Progenitor cell of endocrine pancreas (in vitro differentiated cells): Measurements from ENCODE around the gene STK24. TPM values are rescaled to one million over a fixed set of nuclear protein-coding genes. Genes with fewer than 3 reads are reported as not detected.

Experiments used
- DNase-seq: peaks from one replicate; pipeline ENCODE4 v3.0.0; 2021; ENCODE audit warnings: low spot score; ENCODE audit not compliant: unreplicated experiment
- H3K27ac Mint-ChIP-seq: 2 replicates; pipeline ENCODE4 v1.8.0; 2021; ENCODE audit warnings: mild to moderate bottlenecking, moderate library complexity, mixed read lengths
- H3K27me3 Mint-ChIP-seq: 2 replicates; pipeline ENCODE4 v1.8.0; 2021; ENCODE audit warnings: mixed read lengths
- H3K36me3 Mint-ChIP-seq: 2 replicates; pipeline ENCODE4 v1.8.0; 2022; ENCODE audit warnings: mixed read lengths; ENCODE audit not compliant: insufficient read depth
- H3K4me1 Mint-ChIP-seq: 2 replicates; pipeline ENCODE4 v1.8.0; 2021; ENCODE audit warnings: low read depth, mixed read lengths
- H3K4me3 Mint-ChIP-seq: 2 replicates; pipeline ENCODE4 v1.8.0; 2021; ENCODE audit warnings: low read depth, mild to moderate bottlenecking, moderate library complexity, mixed read lengths
- H3K9me3 Mint-ChIP-seq: 2 replicates; pipeline ENCODE4 v1.8.0; 2021; ENCODE audit warnings: low read depth, mixed read lengths
- CTCF ChIP-seq: fragments of 200-600 bp; sonication (generic); IDR thresholded peaks from one replicate; pipeline ENCODE4 v1.5.0; 2021; ENCODE audit warnings: antibody characterized with exemption, mild to moderate bottlenecking; ENCODE audit not compliant: unreplicated experiment
- total RNA-seq: library from RNA; stranded (reverse); gene quantifications from 2 replicates; pipeline ENCODE4 v1.2.1, GENCODE V29; 2021

STK24 gene
- total RNA-seq, 1 donor from 2014 or later, result 113 TPM

GRCh38 chr13:98439896-98440295 lies 137.0 kb downstream of the STK24 start:
- H3K9me3 Mint-ChIP-seq, result no peaks in the 10 kb centered on the region
- DNase-seq, result no peak
- no peak overlapping the region for H3K4me3 Mint-ChIP-seq
- TF ChIP-seq CTCF, result no peak
- peaks cover 28% of the 10 kb centered on the region for H3K36me3 Mint-ChIP-seq
- H3K4me1 Mint-ChIP-seq, result no peaks in the 10 kb centered on the region
- no peaks in the 10 kb centered on the region for H3K27me3 Mint-ChIP-seq
- no peak overlapping the region for H3K27ac Mint-ChIP-seq

GRCh38 chr13:98439126-98439828 lies 137.6 kb downstream of the STK24 start:
- Mint-ChIP-seq H3K4me1 (no peaks in the 10 kb centered on the region), H3K9me3 (no peaks in the 10 kb centered on the region), H3K27me3 (no peaks in the 10 kb centered on the region), H3K36me3 (peaks cover 28% of the 10 kb centered on the region), H3K4me3 (no peak overlapping the region), H3K27ac (no peak overlapping the region)
- TF ChIP-seq CTCF, result no peak
- no peak for DNase-seq

- no peak overlapping the region for H3K4me3 Mint-ChIP-seq
- no peaks in the 10 kb centered on the region for H3K4me1 Mint-ChIP-seq
- TF ChIP-seq CTCF, result no peak
- no peak overlapping the region for H3K27ac Mint-ChIP-seq
- H3K9me3 Mint-ChIP-seq, result no peaks in the 10 kb centered on the region
- no peaks in the 10 kb centered on the region for H3K27me3 Mint-ChIP-seq
- DNase-seq, result no peak
- H3K36me3 Mint-ChIP-seq, result peaks cover 28% of the 10 kb centered on the region
These were observed 138.4 kb downstream of the STK24 start for GRCh38 chr13:98438246-98439125.

- peaks cover 2% of the 10 kb centered on the region for H3K4me1 Mint-ChIP-seq
- peaks cover 33% of the 10 kb centered on the region for H3K36me3 Mint-ChIP-seq
- H3K27ac Mint-ChIP-seq, result no peak overlapping the region
- DNase-seq, result no peak
- no peak for TF ChIP-seq CTCF
- no peaks in the 10 kb centered on the region for H3K9me3 Mint-ChIP-seq
- H3K27me3 Mint-ChIP-seq, result no peaks in the 10 kb centered on the region
- no peak overlapping the region for H3K4me3 Mint-ChIP-seq
These were observed 140.5 kb downstream of the STK24 start for GRCh38 chr13:98436233-98436910.

- DNase-seq, result no peak
- Mint-ChIP-seq H3K9me3 (no peaks in the 10 kb centered on the region), H3K4me1 (peaks cover 6% of the 10 kb centered on the region), H3K27me3 (no peaks in the 10 kb centered on the region), H3K4me3 (no peak overlapping the region), H3K36me3 (peaks cover 31% of the 10 kb centered on the region), H3K27ac (peak overlapping the region; percentile 50)
- no peak for TF ChIP-seq CTCF
These were observed 141.5 kb downstream of the STK24 start for GRCh38 chr13:98435376-98435775.
